AG04450 (cell line): Measurements from ENCODE around the gene PMF1. TPM values are rescaled to one million over a fixed set of nuclear protein-coding genes. Genes with fewer than 3 reads are reported as not detected.
"Not testable (repeated sequence)": the region's sequence is repeated elsewhere in the genome, so short reads cannot be mapped to it uniquely, and the experiment has no call there.

ENCODE experiments used
- CTCF ChIA-PET: fragments of 300-600, 350-600 bp; formaldehyde crosslinking; extraction: SDS; loops from one replicate; lab custom pipeline; 2022; ENCODE audit warnings: antibody characterized with exemption, inconsistent platforms; lab: Charles Lee
- POLR2A ChIA-PET: fragments of 350-600 bp; formaldehyde crosslinking; extraction: SDS; loops from one replicate; lab custom pipeline; 2021; ENCODE audit warnings: antibody characterized with exemption, inconsistent platforms; lab: Yijun Ruan, JAX
- DNase-seq: peaks from one replicate; pipeline ENCODE4 v3.0.0-alpha.2; 2011; ENCODE audit warnings: low read depth, low spot score
- H3K27ac ChIP-seq: one replicate; pipeline ENCODE4 v1.5.1; 2012; ENCODE audit warnings: low read depth, low read length, control low read depth
- H3K27me3 ChIP-seq: one replicate; pipeline ENCODE4 v1.6.0; 2012; ENCODE audit warnings: low read length; ENCODE audit not compliant: control insufficient read depth, insufficient read depth
- H3K4me3 ChIP-seq: 2 replicates; pipeline ENCODE4 v1.5.1; 2011; ENCODE audit warnings: mild to moderate bottlenecking, low read depth, low read length, control low read depth
- H3K9me3 ChIP-seq: 2 replicates; pipeline ENCODE4 v1.5.1; 2012; ENCODE audit warnings: low read length; ENCODE audit not compliant: control insufficient read depth, insufficient read depth
- polyA plus RNA-seq: library from polyadenylated mRNA; depleted of rRNA; stranded (reverse); fragments of >200 nt; gene quantifications from 2 replicates; pipeline ENCODE4 v1.2.3, GENCODE V29; 2011
- TF ChIP-seq, protein P1 (sequence below): IDR thresholded peaks from 2 replicates; pipeline ENCODE4 v1.5.1; 2011; ENCODE audit warnings: low read depth, low read length, control low read depth, inconsistent platforms

Gene PMF1
- polyA plus RNA-seq, 1 experiment = 43.5 TPM

GRCh38 chr1:156180471-156180870 lies 32.3 kb upstream of the PMF1 start:
- Histone ChIP-seq H3K27ac (no peak overlapping the region), H3K9me3 (no peaks in the 10 kb centered on the region), H3K4me3 (no peak overlapping the region), H3K27me3 (peaks cover 9% of the 10 kb centered on the region)
- TF ChIP-seq, protein P1, sequence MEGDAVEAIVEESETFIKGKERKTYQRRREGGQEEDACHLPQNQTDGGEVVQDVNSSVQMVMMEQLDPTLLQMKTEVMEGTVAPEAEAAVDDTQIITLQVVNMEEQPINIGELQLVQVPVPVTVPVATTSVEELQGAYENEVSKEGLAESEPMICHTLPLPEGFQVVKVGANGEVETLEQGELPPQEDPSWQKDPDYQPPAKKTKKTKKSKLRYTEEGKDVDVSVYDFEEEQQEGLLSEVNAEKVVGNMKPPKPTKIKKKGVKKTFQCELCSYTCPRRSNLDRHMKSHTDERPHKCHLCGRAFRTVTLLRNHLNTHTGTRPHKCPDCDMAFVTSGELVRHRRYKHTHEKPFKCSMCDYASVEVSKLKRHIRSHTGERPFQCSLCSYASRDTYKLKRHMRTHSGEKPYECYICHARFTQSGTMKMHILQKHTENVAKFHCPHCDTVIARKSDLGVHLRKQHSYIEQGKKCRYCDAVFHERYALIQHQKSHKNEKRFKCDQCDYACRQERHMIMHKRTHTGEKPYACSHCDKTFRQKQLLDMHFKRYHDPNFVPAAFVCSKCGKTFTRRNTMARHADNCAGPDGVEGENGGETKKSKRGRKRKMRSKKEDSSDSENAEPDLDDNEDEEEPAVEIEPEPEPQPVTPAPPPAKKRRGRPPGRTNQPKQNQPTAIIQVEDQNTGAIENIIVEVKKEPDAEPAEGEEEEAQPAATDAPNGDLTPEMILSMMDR = no peak
- ChIA-PET CTCF (no interaction called here), POLR2A (no interaction called here)
- DNase-seq = no peak

- H3K4me3 ChIP-seq, H3K27me3 ChIP-seq, POLR2A ChIA-PET, CTCF ChIA-PET, DNase-seq, H3K9me3 ChIP-seq, H3K27ac ChIP-seq: not testable (repeated sequence)
Measured at GRCh38 chr1:156181391-156181924, 31.3 kb upstream of the PMF1 start.

DNA sequence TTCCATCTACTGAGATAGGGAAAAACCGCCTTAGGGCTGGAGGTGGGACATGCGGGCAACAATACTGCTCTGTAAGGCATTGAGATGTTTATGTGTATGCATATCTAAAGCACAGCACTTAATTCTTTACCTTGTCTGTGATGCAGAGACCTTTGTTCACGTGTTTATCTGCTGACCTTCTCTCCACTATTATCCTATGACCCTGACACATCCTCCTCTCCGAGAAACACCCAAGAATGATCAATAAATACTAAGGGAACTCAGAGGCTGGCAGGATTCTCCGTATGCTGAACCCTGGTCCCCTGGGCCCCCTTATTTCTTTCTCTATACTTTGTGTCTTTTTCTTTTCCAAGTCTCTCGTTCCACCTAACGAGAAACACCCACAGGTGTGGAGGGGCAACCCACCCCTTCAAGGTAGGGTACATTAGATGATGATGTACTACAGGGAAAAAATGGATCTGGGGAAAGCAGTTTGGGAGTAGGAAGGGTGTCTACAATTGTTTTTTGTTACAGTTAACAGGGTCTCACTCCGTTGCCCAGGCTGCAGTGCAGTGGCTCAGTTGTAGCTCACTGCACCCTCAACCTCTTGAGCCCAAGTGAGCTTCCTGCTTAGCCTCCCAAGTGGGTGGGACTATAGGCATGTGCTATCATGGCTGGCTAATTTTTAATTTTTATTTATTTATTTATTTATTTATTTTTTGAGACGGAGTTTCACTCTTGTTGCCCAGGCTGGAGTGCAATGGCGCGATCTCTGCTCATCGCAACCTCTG lies 30.6 kb upstream of the PMF1 start:
- H3K27ac ChIP-seq, CTCF ChIA-PET: not testable (repeated sequence)

DNA sequence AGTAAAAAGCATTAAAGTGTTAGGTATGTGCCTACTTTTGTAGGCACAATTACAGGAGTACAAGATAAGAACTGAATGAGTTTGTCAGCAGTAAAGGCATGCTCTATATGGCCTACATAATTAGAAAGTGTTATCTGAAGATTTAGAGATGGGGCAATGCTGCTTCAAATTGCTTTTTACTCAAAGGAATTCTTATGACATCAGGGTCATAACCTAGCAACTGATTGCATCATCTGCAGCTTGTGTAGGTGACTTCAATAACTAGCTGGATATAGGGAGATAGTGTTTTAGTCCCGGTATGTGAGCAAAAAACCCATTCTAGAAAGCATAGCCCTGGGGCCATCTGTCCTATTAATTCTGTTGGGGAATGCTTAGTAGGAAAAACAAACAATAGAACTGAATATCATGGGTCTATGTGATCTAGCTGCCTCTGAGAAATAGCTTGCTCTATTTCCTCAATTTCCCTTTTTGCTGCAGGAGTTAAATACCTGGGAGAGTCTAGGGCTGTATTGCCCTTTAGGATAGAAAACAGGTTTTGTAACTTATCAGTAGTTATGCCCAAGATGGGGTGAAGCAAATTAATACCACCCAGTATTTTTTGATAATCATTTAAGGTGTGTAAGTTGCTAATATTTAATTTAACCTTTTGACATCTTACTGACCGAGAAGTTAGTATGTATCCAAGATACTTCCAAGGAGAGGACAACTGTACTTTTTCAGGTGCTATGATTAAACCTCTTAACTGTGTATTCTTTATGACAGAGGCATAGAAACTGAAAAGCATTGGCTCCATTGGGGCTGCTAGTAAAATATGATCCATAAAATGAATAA lies 26.2 kb upstream of the PMF1 start:
- POLR2A ChIA-PET, H3K27me3 ChIP-seq, DNase-seq, H3K9me3 ChIP-seq, H3K27ac ChIP-seq, CTCF ChIA-PET, H3K4me3 ChIP-seq: not testable (repeated sequence)

More for the DNA sequence above, 30.6 kb upstream of the PMF1 start:
- DNase-seq, H3K4me3 ChIP-seq, H3K27me3 ChIP-seq, POLR2A ChIA-PET, H3K9me3 ChIP-seq: not testable (repeated sequence)

DNA sequence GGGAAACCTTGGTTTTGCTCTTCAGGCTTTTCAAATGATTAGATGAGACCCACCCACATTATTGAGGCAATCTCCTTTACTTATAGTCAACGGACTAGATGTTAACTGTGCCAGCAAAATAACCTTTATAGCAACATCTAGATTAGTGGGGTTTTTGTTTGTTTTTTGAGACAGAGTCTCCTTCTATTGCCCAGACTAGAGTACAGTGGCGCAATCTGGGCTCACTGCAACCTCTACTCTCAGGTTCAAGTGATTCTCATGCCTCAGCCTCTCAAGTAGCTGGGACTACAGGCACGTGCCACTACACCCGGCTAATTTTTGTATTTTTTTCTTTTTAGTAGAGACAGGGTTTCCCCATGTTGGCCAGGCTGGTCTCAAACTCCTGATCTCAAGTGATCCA lies 22.5 kb upstream of the PMF1 start:
- H3K9me3 ChIP-seq, CTCF ChIA-PET, H3K27ac ChIP-seq, H3K4me3 ChIP-seq, DNase-seq, H3K27me3 ChIP-seq, POLR2A ChIA-PET: not testable (repeated sequence)

DNA sequence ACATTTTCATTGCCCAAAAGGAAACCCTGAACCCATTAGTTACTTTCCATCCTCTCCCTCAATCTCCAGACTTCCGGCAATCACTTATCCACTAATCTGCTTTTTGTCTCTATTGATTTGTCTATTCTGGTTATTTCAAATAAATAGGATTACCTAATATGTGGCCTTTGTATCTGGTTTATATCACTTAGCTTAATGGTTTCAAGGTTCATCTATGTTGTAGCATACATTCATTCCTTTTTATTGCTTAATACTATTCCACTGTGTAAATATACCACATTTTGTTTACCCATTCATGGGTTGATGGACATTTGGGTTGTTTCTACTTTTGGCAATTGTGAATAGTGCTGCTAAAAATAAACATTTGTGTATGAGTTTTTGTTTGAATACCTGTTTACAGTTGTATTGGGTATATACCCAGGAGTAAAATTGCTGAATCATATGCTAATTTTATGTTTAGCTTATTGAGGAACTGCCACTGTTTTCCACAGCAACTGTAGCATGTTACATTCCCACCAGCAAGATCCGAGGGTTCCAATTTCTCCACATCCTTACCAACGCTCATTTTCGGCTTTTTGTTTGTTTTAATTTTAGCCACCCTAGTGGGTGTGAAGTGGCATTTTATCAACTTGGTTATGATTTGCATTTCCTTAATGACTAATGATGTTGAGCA lies 21.4 kb upstream of the PMF1 start:
- TF ChIP-seq, protein P1 = no peak
- no peaks in the 10 kb centered on the region for H3K27me3 ChIP-seq
- no peak for DNase-seq
- peaks cover 2% of the 10 kb centered on the region; the same call in 1 of the 2 replicates for H3K9me3 ChIP-seq
- ChIA-PET CTCF (interaction anchor here (1.0 kb wide), 1 partner anchor 29 kb away, joined by 3 read pairs; no protein-coding TSS in a partner anchor), POLR2A (no interaction called here)
- H3K4me3 ChIP-seq = no peak overlapping the region
- H3K27ac ChIP-seq = no peak overlapping the region
